HG02763 (cell line): ENCODE results near the gene FBLN5.

Experiments
- ATAC-seq: cut with Tn5 transposase; IDR thresholded peaks from one replicate; pipeline ENCODE4 v1.9.1; 2021; ENCODE audit warnings: mild to moderate bottlenecking, moderate library complexity; ENCODE audit not compliant: unreplicated experiment

The FBLN5 gene

GRCh38 chr14:91946622-91947474, 646 bp downstream of the FBLN5 start:
- ATAC-seq, result no peak

- no peak for ATAC-seq
Observed at GRCh38 chr14:91945751-91946621, 1.5 kb downstream of the FBLN5 start.

- ATAC-seq, result no peak
Observed at GRCh38 chr14:91942946-91943345, 4.5 kb downstream of the FBLN5 start.

GRCh38 chr14:91942128-91942527, 5.4 kb downstream of the FBLN5 start:
- ATAC-seq, result no peak

GRCh38 chr14:91940209-91940608, 7.3 kb downstream of the FBLN5 start:
- ATAC-seq, result no peak

GRCh38 chr14:91935586-91935985, 11.9 kb downstream of the FBLN5 start:
- no peak for ATAC-seq

- ATAC-seq, result no peak
Observed at GRCh38 chr14:91934554-91935285, 12.8 kb downstream of the FBLN5 start.

- ATAC-seq, result no peak
Observed at GRCh38 chr14:91931478-91932088, 15.9 kb downstream of the FBLN5 start.

GRCh38 chr14:91929700-91930099, 17.8 kb downstream of the FBLN5 start:
- no peak for ATAC-seq

- no peak for ATAC-seq
Observed at GRCh38 chr14:91927800-91928199, 19.7 kb downstream of the FBLN5 start.

GRCh38 chr14:91927191-91927590, 20.3 kb downstream of the FBLN5 start:
- ATAC-seq, result no peak

GRCh38 chr14:91926131-91926890, 21.2 kb downstream of the FBLN5 start:
- ATAC-seq, result no peak

- no peak for ATAC-seq
Observed at GRCh38 chr14:91925727-91926121, 21.8 kb downstream of the FBLN5 start.

GRCh38 chr14:91925001-91925726, 22.3 kb downstream of the FBLN5 start:
- no peak for ATAC-seq

GRCh38 chr14:91920526-91920925, 27.0 kb downstream of the FBLN5 start:
- ATAC-seq, result no peak

GRCh38 chr14:91919814-91920213, 27.7 kb downstream of the FBLN5 start:
- ATAC-seq, result no peak

- ATAC-seq, result no peak
Observed at GRCh38 chr14:91918186-91918883, 29.2 kb downstream of the FBLN5 start.

GRCh38 chr14:91912035-91912434, 35.5 kb downstream of the FBLN5 start:
- ATAC-seq, result no peak
